HepG2 (cell line): Measurements from ENCODE around the gene LGALS14. TPM values are rescaled to one million over a fixed set of nuclear protein-coding genes. Genes with fewer than 3 reads are reported as not detected.

Source experiments
- ATAC-seq: fragments of 200-7000 bp; cut with Tn5 transposase; 3 replicates; pipeline ENCODE4 v1.9.1; 2020; ENCODE audit warnings: mild to moderate bottlenecking, moderate library complexity
- BruUV-seq: library from RNA; stranded (reverse); fragments of 400-500 nt; replicated peaks from 2 replicates; lab custom pipeline; 2021; lab: Mats Ljungman, UMichigan
- CTCF ChIA-PET: fragments of 300-600 bp; formaldehyde crosslinking; extraction: SDS; loops from one replicate; lab custom pipeline; 2021; ENCODE audit warnings: low total read pairs, inconsistent platforms, low intra/inter-chr PET ratio; lab: Yijun Ruan, JAX
- POLR2A ChIA-PET: fragments of 350-600 bp; sonication (Branson Sonifier 250); formaldehyde crosslinking; loops from one replicate; lab custom pipeline; 2020; ENCODE audit warnings: antibody characterized with exemption, inconsistent platforms; lab: Yijun Ruan, JAX
- DNase-seq: peaks from one replicate; pipeline ENCODE4 v3.0.0-alpha.2; 2015; ENCODE audit warnings: low spot score
- FAIRE-seq: peaks from 3 replicates; lab custom pipeline; 2011; peaks lifted over from hg19 to GRCh38; lab: Jason Lieb, UNC
- H2AFZ ChIP-seq: one replicate; pipeline ENCODE4 v1.6.1; 2011; ENCODE audit warnings: low read length, inconsistent platforms
- H3K27ac ChIP-seq: fragments of 300-600 bp; 3 replicates; pipeline ENCODE4 v1.8.0; 2011; ENCODE audit warnings: mixed run types, mild to moderate bottlenecking, mixed read lengths, low read length, inconsistent platforms; ENCODE audit not compliant: insufficient read depth; ENCODE audit errors: extremely low read length
- H3K27me3 ChIP-seq, 2 experiments: fragments of 200-600 bp in 1 of 2; 2 replicates in 1 of 2; 3 replicates in 1 of 2; pipeline versions ENCODE4 v1.6.0 to v1.8.0; 2011; ENCODE audit warnings: low read length in 2 of 2, mild to moderate bottlenecking in 2 of 2, moderate library complexity in 2 of 2, inconsistent platforms in 1 of 2; ENCODE audit not compliant: insufficient read depth in 2 of 2, control insufficient read depth in 1 of 2
- H3K36me3 ChIP-seq, 2 experiments: fragments of 200-600 bp in 1 of 2; replicated peaks in 1 of 2; 2 replicates in 1 of 2; 3 replicates in 1 of 2; pipeline versions ENCODE4 v1.5.1 to v1.8.0; 2011; ENCODE audit warnings: low read length in 2 of 2, inconsistent platforms in 1 of 2; ENCODE audit not compliant: insufficient read depth in 2 of 2, control insufficient read depth in 1 of 2
- H3K4me1 ChIP-seq: 2 replicates; pipeline ENCODE4 v1.5.1; 2012; ENCODE audit warnings: low read length, inconsistent platforms; ENCODE audit not compliant: insufficient read depth
- H3K4me2 ChIP-seq: 2 replicates; pipeline ENCODE4 v1.6.0; 2011; ENCODE audit warnings: low read depth, low read length, inconsistent platforms
- H3K4me3 ChIP-seq, 3 experiments: fragments of 200-600 bp in 1 of 3; sonication (generic), shearing (Covaris generic) in 1 of 3; replicated peaks in 1 of 3; 2 replicates each; pipeline ENCODE4 v1.5.1; 2011 to 2016; ENCODE audit warnings: low read length in 3 of 3, inconsistent platforms in 2 of 3, low read depth in 2 of 3, mild to moderate bottlenecking in 2 of 3, control low read depth in 1 of 3, mixed read lengths in 1 of 3; ENCODE audit not compliant: insufficient read depth in 1 of 3
- H3K79me2 ChIP-seq: one replicate; pipeline ENCODE4 v1.6.1; 2011; ENCODE audit warnings: low read length, inconsistent platforms; ENCODE audit not compliant: insufficient read depth
- H3K9ac ChIP-seq: 2 replicates; pipeline ENCODE4 v1.6.0; 2011; ENCODE audit warnings: mild to moderate bottlenecking, low read depth, low read length, inconsistent platforms; ENCODE audit not compliant: insufficient read depth
- H3K9me3 ChIP-seq: 2 replicates; pipeline ENCODE4 v1.5.1; 2012; ENCODE audit warnings: mild to moderate bottlenecking, low read length
- H4K20me1 ChIP-seq: 2 replicates; pipeline ENCODE4 v1.6.0; 2011; ENCODE audit warnings: inconsistent platforms, mild to moderate bottlenecking, low read length, moderate library complexity; ENCODE audit not compliant: insufficient read depth
- ADNP ChIP-seq: sonication (generic); formaldehyde crosslinking; IDR thresholded peaks from 2 replicates; pipeline ENCODE4 v1.4.0; 2020; ENCODE audit warnings: missing genetic modification reagents
- CC2D1A ChIP-seq: sonication (generic); formaldehyde crosslinking; IDR thresholded peaks from 2 replicates; pipeline ENCODE4 v1.8.1; 2023; ENCODE audit warnings: mild to moderate bottlenecking, missing genetic modification reagents
- CHD4 ChIP-seq: fragments of 200-600 bp; sonication (generic); IDR thresholded peaks from 2 replicates; pipeline ENCODE4 v1.7.0; 2017; ENCODE audit warnings: mild to moderate bottlenecking, low read length, borderline replicate concordance
- NFRKB ChIP-seq: fragments of 450-650 bp; IDR thresholded peaks from 2 replicates; pipeline ENCODE4 v1.6.1; 2017
- NR3C1 ChIP-seq: sonication (generic); formaldehyde crosslinking; IDR thresholded peaks from 2 replicates; pipeline ENCODE4 v1.4.0; 2020; ENCODE audit warnings: missing genetic modification reagents
- SMYD3 ChIP-seq: sonication (generic); formaldehyde crosslinking; IDR thresholded peaks from 2 replicates; pipeline ENCODE4 v1.8.1; 2023; ENCODE audit warnings: mild to moderate bottlenecking, missing genetic modification reagents
- THAP11 ChIP-seq: IDR thresholded peaks from 2 replicates; pipeline ENCODE4 v1.6.1; 2016; ENCODE audit warnings: missing biosample characterization, missing genetic modification reagents
- ZKSCAN1 ChIP-seq: fragments of 150-350 bp; IDR thresholded peaks from 2 replicates; pipeline ENCODE4 v1.6.1; 2014; ENCODE audit warnings: low read length
- ZMYM2 ChIP-seq: sonication (generic); formaldehyde crosslinking; IDR thresholded peaks from 2 replicates; pipeline ENCODE4 v1.8.0; 2022; ENCODE audit warnings: mild to moderate bottlenecking, missing genetic modification reagents
- WGBS: methylation state at CpG from one replicate; pipeline ENCODE4 v1.1.6; 2017; ENCODE audit warnings: low lambda C conversion rate; 5-methylcytosine and 5-hydroxymethylcytosine counted together
- in situ Hi-C: cut with HindIII; loops from 2 replicates; pipeline ENCODE4 v1.10.0; 2017; ENCODE audit warnings: low pct_unique_long_range_greater_than_20kb; ENCODE audit not compliant: extremely low pct_ligation_motif_present
- intact Hi-C: fragments of 100-400 bp; cut with micrococcal nuclease; formaldehyde crosslinking; loops from one replicate; pipeline ENCODE4 v1.10.0; 2022; ENCODE audit not compliant: unreplicated experiment
- polyA plus RNA-seq, 8 experiments: library from polyadenylated mRNA; depleted of rRNA in 3 of 8; stranded (reverse) in 7 of 8; unstranded in 1 of 8; fragments of >200 nt; fragmentation: Illumina TruSeq in 4 of 8; extraction: Trizol in 4 of 8; gene quantifications; 2 replicates each; pipeline versions ENCODE4 v1.2.1 to v1.2.3, GENCODE V29; 2011 to 2016; ENCODE audit warnings: low read depth in 4 of 8, missing spikeins in 1 of 8, mixed read lengths in 1 of 8; ENCODE audit not compliant: insufficient read depth in 1 of 8
- total RNA-seq, 5 experiments: library from RNA; depleted of rRNA; stranded (reverse); fragments of >200 nt; fragmentation: Illumina TruSeq; extraction: Trizol; gene quantifications; 2 replicates each; pipeline ENCODE4 v1.2.3, GENCODE V29; 2016; ENCODE audit warnings: low read depth in 1 of 5
- TF ChIP-seq, protein P1 (sequence below): sonication (generic); formaldehyde crosslinking; IDR thresholded peaks from 2 replicates; pipeline ENCODE4 v1.4.0; 2020; ENCODE audit warnings: missing genetic modification reagents
- TF ChIP-seq, protein P2 (sequence below): sonication (generic); formaldehyde crosslinking; IDR thresholded peaks from 2 replicates; pipeline ENCODE4 v1.8.1; 2023; ENCODE audit warnings: mild to moderate bottlenecking, inconsistent platforms, moderate library complexity, missing genetic modification reagents, borderline replicate concordance
- TF ChIP-seq, protein P3 (sequence below): sonication (generic); formaldehyde crosslinking; IDR thresholded peaks from 2 replicates; pipeline ENCODE4 v1.4.0; 2020; ENCODE audit warnings: missing genetic modification reagents, borderline replicate concordance
- TF ChIP-seq, protein P4 (sequence below), 2 experiments: fragments of 450-650 bp in 1 of 2; sonication (generic) in 1 of 2; formaldehyde crosslinking; IDR thresholded peaks; 2 replicates each; pipeline versions ENCODE4 v1.5.0 to v1.8.0; 2020 to 2022; ENCODE audit warnings: mild to moderate bottlenecking in 1 of 2, missing genetic modification reagents in 1 of 2

Gene LGALS14
- total and polyA plus RNA-seq, 2 of the 13 experiments (the other 11 are each of a cell fraction or from before 2014, with no cell fraction given), result not detected

DNA sequence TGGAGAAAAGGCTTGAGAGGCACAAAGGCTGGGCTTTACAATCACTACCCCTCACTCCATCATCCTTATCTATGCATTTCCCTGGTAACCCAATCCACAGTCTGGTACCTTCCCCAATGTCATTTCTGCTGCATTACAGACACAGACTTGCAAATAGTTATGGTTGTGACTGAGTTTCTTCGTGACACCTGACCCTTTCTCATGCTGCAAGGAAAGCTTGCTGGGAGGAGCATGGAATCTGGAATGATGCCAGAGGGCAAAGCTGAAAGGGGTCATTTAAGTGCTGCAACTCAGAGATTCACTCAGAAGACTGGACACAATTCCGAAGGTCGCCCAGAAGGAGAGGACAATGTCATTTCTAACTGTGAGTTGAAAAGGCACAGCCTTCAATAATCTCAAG is 48.7 kb upstream of the LGALS14 start, which contains the start of gene LGALS16:
LGALS16 (plus strand) TSS at position 301 of the 400 bp plus-strand sequence; CDS start at position 350, 49 bp downstream.
- Histone ChIP-seq H3K27ac (no peak within 1 kb of the TSS), H3K4me3 (no peak within 1 kb of the TSS), H4K20me1 (no peaks in the 10 kb centered on the region), H3K4me2 (no peak within 1 kb of the TSS), H3K36me3 (no peaks in the 10 kb centered on the region), H3K27me3 (no peaks in the 10 kb centered on the region; a peak in 2 of 5 replicates), H3K4me1 (no peaks in the 10 kb centered on the region), H3K79me2 (no peaks in the 10 kb centered on the region), H3K9me3 (no peaks in the 10 kb centered on the region), H3K9ac (no peak within 1 kb of the TSS), H2AFZ (no peak within 1 kb of the TSS)
- no TSS peak for BruUV-seq
- in situ Hi-C loops (no loop called here), intact Hi-C loops (no loop called here)
- DNase-seq (no peak), ATAC-seq (no peak), FAIRE-seq (no peak)
- ChIA-PET POLR2A (no interaction called here), CTCF (no interaction called here)
- TF ChIP-seq CC2D1A, result no peak
- TF ChIP-seq NR3C1 (CRISPR knock-in tag), result no peak
- no peak for TF ChIP-seq THAP11
- TF ChIP-seq NFRKB, result no peak
- TF ChIP-seq, protein P1, sequence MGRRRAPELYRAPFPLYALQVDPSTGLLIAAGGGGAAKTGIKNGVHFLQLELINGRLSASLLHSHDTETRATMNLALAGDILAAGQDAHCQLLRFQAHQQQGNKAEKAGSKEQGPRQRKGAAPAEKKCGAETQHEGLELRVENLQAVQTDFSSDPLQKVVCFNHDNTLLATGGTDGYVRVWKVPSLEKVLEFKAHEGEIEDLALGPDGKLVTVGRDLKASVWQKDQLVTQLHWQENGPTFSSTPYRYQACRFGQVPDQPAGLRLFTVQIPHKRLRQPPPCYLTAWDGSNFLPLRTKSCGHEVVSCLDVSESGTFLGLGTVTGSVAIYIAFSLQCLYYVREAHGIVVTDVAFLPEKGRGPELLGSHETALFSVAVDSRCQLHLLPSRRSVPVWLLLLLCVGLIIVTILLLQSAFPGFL (CRISPR knock-in tag), result no peak
- 2% methylated on average over 3 of the region's 3 CpGs for WGBS

DNA sequence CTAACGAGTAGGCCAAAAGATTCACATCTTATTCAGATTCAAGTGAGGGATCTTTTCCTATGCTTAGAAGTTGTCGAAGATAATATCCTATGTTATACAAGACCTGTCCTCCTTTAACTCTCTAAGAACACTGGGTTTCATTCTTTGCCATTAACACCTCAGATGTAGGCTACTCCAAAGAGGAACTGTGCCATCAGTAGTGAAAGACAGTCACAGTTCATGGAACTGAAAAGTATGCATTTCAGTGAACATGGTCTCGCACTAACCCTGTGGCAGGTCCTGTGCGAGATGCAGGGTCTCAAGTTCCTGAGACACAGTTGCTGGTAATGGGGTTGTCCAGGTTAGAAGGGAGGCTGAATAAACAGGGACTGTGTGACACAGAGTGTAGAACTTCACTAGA is 44.5 kb upstream of the LGALS14 start:
- ATAC-seq (no peak), FAIRE-seq (no peak), DNase-seq (no peak)
- Histone ChIP-seq H3K36me3 (no peaks in the 10 kb centered on the region), H3K79me2 (no peaks in the 10 kb centered on the region), H2AFZ (no peak overlapping the region), H3K27ac (no peak overlapping the region), H3K9ac (no peak overlapping the region), H4K20me1 (no peaks in the 10 kb centered on the region), H3K4me3 (no peak overlapping the region), H3K27me3 (no peaks in the 10 kb centered on the region; a peak in 2 of 5 replicates), H3K4me2 (no peak overlapping the region), H3K9me3 (no peaks in the 10 kb centered on the region), H3K4me1 (no peaks in the 10 kb centered on the region)
- ChIA-PET CTCF (no interaction called here), POLR2A (no interaction called here)
- intact Hi-C loops, result no loop called here
- in situ Hi-C loops, result no loop called here
- no TSS peak for BruUV-seq
- WGBS, result 20% methylated on average over 4 of the region's 4 CpGs
- no peak for TF ChIP-seq ADNP (CRISPR knock-in tag)
- TF ChIP-seq, protein P2, sequence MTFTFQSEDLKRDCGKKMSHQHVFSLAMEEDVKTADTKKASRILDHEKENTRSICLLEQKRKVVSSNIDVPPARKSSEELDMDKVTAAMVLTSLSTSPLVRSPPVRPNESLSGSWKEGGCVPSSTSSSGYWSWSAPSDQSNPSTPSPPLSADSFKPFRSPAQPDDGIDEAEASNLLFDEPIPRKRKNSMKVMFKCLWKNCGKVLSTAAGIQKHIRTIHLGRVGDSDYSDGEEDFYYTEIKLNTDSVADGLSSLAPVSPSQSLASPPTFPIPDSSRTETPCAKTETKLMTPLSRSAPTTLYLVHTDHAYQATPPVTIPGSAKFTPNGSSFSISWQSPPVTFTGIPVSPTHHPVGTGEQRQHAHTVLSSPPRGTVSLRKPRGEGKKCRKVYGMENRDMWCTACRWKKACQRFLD (CRISPR knock-in tag), result no peak
- TF ChIP-seq SMYD3, result no peak
- TF ChIP-seq ZMYM2 (CRISPR knock-in tag), result no peak
- TF ChIP-seq CHD4, result no peak
- TF ChIP-seq, protein P3, sequence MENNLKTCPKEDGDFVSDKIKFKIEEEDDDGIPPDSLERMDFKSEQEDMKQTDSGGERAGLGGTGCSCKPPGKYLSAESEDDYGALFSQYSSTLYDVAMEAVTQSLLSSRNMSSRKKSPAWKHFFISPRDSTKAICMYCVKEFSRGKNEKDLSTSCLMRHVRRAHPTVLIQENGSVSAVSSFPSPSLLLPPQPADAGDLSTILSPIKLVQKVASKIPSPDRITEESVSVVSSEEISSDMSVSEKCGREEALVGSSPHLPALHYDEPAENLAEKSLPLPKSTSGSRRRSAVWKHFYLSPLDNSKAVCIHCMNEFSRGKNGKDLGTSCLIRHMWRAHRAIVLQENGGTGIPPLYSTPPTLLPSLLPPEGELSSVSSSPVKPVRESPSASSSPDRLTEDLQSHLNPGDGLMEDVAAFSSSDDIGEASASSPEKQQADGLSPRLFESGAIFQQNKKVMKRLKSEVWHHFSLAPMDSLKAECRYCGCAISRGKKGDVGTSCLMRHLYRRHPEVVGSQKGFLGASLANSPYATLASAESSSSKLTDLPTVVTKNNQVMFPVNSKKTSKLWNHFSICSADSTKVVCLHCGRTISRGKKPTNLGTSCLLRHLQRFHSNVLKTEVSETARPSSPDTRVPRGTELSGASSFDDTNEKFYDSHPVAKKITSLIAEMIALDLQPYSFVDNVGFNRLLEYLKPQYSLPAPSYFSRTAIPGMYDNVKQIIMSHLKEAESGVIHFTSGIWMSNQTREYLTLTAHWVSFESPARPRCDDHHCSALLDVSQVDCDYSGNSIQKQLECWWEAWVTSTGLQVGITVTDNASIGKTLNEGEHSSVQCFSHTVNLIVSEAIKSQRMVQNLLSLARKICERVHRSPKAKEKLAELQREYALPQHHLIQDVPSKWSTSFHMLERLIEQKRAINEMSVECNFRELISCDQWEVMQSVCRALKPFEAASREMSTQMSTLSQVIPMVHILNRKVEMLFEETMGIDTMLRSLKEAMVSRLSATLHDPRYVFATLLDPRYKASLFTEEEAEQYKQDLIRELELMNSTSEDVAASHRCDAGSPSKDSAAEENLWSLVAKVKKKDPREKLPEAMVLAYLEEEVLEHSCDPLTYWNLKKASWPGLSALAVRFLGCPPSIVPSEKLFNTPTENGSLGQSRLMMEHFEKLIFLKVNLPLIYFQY, result no peak
- TF ChIP-seq, protein P4, sequence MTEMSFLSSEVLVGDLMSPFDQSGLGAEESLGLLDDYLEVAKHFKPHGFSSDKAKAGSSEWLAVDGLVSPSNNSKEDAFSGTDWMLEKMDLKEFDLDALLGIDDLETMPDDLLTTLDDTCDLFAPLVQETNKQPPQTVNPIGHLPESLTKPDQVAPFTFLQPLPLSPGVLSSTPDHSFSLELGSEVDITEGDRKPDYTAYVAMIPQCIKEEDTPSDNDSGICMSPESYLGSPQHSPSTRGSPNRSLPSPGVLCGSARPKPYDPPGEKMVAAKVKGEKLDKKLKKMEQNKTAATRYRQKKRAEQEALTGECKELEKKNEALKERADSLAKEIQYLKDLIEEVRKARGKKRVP (CRISPR knock-in tag; IDR thresholded peaks at IDR 0.05), result no peak
- TF ChIP-seq ZKSCAN1, result no peak
